ENCODE measurements around the gene ST7.

DNA sequence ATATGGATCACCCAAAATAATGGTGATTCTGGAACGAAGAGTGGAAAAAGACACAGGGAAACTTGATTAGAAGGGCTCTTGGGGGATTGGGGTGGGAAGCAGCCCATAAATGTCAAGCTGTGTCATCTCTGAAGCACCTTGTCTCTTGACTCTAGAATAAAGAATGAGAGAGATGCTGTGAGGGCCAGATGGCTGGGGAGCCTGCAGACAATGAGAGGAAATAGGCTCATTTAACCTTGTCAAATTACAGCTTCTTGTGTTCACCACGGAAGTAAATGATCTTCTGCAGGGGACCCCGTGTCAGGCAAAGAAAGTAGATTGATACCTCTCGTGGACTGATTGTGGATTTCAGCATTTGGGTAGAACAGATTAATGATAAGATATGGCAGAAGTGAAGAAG lies 159.3 kb downstream of the ST7 start:
- TF ChIP-seq, protein P1, sequence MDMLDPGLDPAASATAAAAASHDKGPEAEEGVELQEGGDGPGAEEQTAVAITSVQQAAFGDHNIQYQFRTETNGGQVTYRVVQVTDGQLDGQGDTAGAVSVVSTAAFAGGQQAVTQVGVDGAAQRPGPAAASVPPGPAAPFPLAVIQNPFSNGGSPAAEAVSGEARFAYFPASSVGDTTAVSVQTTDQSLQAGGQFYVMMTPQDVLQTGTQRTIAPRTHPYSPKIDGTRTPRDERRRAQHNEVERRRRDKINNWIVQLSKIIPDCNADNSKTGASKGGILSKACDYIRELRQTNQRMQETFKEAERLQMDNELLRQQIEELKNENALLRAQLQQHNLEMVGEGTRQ (CRISPR knock-in tag; IDR thresholded peaks at IDR 0.05) = no peak
- TF ChIP-seq, protein P2, sequence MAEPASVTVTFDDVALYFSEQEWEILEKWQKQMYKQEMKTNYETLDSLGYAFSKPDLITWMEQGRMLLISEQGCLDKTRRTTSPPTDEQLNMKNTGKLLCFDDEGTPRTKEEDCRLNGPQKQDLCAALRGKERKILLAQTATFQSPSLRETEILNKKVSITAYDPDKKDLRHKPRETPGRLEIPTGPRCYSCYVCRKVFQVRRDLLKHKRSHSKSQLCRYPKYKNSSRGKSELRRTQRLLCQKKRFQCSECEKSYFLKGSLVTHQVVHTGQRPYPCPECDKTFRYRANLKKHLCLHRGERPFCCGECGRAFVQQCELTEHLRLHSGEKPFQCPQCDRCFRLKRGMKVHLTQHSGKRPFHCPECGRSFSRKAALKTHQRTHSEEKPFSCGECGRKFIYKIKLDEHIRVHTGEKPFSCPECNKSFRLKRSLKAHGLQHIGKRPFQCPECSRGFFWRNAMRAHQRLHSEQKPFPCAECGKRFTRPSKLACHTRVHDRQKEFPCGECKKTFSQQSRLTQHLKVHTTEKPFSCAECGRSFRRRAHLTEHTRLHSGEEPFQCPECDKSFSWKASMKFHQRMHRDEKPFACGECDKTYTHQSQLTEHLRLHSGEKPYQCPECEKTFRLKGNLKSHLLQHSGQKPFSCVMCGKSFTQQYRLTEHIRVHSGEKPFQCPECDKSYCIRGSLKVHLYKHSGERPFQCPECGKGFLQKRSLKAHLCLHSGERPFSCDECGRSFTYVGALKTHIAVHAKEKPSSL (CRISPR knock-in tag; conservative IDR thresholded peaks at IDR 0.05) = no peak
- TF ChIP-seq FOXP1 (CRISPR knock-in tag; IDR thresholded peaks at IDR 0.05; ENCODE audit: borderline replicate concordance) = no peak
- no peak for TF ChIP-seq CTCF (IDR thresholded peaks at IDR 0.05)
- no peak for TF ChIP-seq TCF7 (CRISPR knock-in tag; IDR thresholded peaks at IDR 0.05; ENCODE audit: low read depth)
- no peak for TF ChIP-seq ZNF232 (CRISPR knock-in tag; IDR thresholded peaks at IDR 0.05)
- TF ChIP-seq, protein P3, sequence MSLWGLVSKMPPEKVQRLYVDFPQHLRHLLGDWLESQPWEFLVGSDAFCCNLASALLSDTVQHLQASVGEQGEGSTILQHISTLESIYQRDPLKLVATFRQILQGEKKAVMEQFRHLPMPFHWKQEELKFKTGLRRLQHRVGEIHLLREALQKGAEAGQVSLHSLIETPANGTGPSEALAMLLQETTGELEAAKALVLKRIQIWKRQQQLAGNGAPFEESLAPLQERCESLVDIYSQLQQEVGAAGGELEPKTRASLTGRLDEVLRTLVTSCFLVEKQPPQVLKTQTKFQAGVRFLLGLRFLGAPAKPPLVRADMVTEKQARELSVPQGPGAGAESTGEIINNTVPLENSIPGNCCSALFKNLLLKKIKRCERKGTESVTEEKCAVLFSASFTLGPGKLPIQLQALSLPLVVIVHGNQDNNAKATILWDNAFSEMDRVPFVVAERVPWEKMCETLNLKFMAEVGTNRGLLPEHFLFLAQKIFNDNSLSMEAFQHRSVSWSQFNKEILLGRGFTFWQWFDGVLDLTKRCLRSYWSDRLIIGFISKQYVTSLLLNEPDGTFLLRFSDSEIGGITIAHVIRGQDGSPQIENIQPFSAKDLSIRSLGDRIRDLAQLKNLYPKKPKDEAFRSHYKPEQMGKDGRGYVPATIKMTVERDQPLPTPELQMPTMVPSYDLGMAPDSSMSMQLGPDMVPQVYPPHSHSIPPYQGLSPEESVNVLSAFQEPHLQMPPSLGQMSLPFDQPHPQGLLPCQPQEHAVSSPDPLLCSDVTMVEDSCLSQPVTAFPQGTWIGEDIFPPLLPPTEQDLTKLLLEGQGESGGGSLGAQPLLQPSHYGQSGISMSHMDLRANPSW (CRISPR knock-in tag; conservative IDR thresholded peaks at IDR 0.05; ENCODE audit: low read depth) = no peak
- TF ChIP-seq, protein P4, sequence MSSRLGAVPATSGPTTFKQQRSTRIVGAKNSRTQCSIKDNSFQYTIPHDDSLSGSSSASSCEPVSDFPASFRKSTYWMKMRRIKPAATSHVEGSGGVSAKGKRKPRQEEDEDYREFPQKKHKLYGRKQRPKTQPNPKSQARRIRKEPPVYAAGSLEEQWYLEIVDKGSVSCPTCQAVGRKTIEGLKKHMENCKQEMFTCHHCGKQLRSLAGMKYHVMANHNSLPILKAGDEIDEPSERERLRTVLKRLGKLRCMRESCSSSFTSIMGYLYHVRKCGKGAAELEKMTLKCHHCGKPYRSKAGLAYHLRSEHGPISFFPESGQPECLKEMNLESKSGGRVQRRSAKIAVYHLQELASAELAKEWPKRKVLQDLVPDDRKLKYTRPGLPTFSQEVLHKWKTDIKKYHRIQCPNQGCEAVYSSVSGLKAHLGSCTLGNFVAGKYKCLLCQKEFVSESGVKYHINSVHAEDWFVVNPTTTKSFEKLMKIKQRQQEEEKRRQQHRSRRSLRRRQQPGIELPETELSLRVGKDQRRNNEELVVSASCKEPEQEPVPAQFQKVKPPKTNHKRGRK (CRISPR knock-in tag; IDR thresholded peaks at IDR 0.05; ENCODE audit: borderline replicate concordance) = no peak
- no peak for TF ChIP-seq OVOL2 (CRISPR knock-in tag; IDR thresholded peaks at IDR 0.05; ENCODE audit: borderline replicate concordance)
- TF ChIP-seq MLX (CRISPR knock-in tag; IDR thresholded peaks at IDR 0.05) = no peak
- no peak for TF ChIP-seq E2F5 (CRISPR knock-in tag; IDR thresholded peaks at IDR 0.05)
- TF ChIP-seq ZNF671 (CRISPR knock-in tag; IDR thresholded peaks at IDR 0.05) = no peak
- TF ChIP-seq, protein P5, sequence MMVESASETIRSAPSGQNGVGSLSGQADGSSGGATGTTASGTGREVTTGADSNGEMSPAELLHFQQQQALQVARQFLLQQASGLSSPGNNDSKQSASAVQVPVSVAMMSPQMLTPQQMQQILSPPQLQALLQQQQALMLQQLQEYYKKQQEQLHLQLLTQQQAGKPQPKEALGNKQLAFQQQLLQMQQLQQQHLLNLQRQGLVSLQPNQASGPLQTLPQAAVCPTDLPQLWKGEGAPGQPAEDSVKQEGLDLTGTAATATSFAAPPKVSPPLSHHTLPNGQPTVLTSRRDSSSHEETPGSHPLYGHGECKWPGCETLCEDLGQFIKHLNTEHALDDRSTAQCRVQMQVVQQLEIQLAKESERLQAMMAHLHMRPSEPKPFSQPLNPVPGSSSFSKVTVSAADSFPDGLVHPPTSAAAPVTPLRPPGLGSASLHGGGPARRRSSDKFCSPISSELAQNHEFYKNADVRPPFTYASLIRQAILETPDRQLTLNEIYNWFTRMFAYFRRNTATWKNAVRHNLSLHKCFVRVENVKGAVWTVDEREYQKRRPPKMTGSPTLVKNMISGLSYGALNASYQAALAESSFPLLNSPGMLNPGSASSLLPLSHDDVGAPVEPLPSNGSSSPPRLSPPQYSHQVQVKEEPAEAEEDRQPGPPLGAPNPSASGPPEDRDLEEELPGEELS (CRISPR knock-in tag; IDR thresholded peaks at IDR 0.05) = no peak

Data from WTC11 (cell line).